OCI-LY1 (cell line): ENCODE data around the gene BICRAL.
"Not testable (repeated sequence)": the region's sequence is repeated elsewhere in the genome, so short reads cannot be mapped to it uniquely, and the experiment has no call there.

Experiments
- H2AFZ ChIP-seq: fragments of 200-600 bp; sonication (generic), shearing (Covaris generic); 2 replicates; pipeline ENCODE4 v1.6.0; 2014; ENCODE audit warnings: antibody characterized with exemption, mild to moderate bottlenecking, low read length
- H3F3A ChIP-seq: fragments of 200-600 bp; sonication (generic), shearing (Covaris generic); 2 replicates; pipeline ENCODE4 v1.6.0; 2014; ENCODE audit warnings: mild to moderate bottlenecking, antibody characterized with exemption, low read length, moderate library complexity; ENCODE audit not compliant: insufficient read depth
- H3K27ac ChIP-seq: fragments of 200-600 bp; sonication (generic); 2 replicates; pipeline ENCODE4 v1.5.1; 2014; ENCODE audit warnings: low read length, mixed run types, mild to moderate bottlenecking, low read depth; ENCODE audit not compliant: poor library complexity, severe bottlenecking
- H3K27me3 ChIP-seq: fragments of 200-600 bp; sonication (generic); 2 replicates; pipeline ENCODE4 v1.6.0; 2014; ENCODE audit warnings: antibody characterized with exemption, mild to moderate bottlenecking, low read length, moderate library complexity; ENCODE audit not compliant: insufficient read depth
- H3K36me3 ChIP-seq: fragments of 200-600 bp; sonication (generic); 2 replicates; pipeline ENCODE4 v1.6.1; 2014; ENCODE audit warnings: mild to moderate bottlenecking, antibody characterized with exemption, low read length, moderate library complexity, mixed read lengths; ENCODE audit not compliant: insufficient read depth
- H3K4me1 ChIP-seq: fragments of 200-600 bp; sonication (generic); 2 replicates; pipeline ENCODE4 v1.5.1; 2014; ENCODE audit warnings: mild to moderate bottlenecking, low read length, moderate library complexity; ENCODE audit not compliant: insufficient read depth, severe bottlenecking
- H3K4me2 ChIP-seq: fragments of 200-600 bp; sonication (generic), shearing (Covaris generic); 2 replicates; pipeline ENCODE4 v1.6.1; 2014; ENCODE audit warnings: low read length
- H3K4me3 ChIP-seq: fragments of 200-600 bp; sonication (generic); 2 replicates; pipeline ENCODE4 v1.5.1; 2014; ENCODE audit warnings: low read length, low read depth, mild to moderate bottlenecking, mixed read lengths; ENCODE audit not compliant: poor library complexity, severe bottlenecking
- H3K79me2 ChIP-seq: fragments of 200-600 bp; shearing (Covaris generic); 2 replicates; pipeline ENCODE4 v1.6.1; 2016; ENCODE audit warnings: mixed run types, low read length, mixed read lengths; ENCODE audit not compliant: insufficient read depth
- H3K9ac ChIP-seq: fragments of 200-600 bp; sonication (generic), shearing (Covaris generic); 2 replicates; pipeline ENCODE4 v1.6.1; 2014; ENCODE audit warnings: mild to moderate bottlenecking, low read length, mixed read lengths
- H3K9me2 ChIP-seq: fragments of 200-600 bp; sonication (generic), shearing (Covaris generic); 2 replicates; pipeline ENCODE4 v1.6.1; 2014; ENCODE audit warnings: low read depth, mild to moderate bottlenecking, low read length, mixed read lengths
- H3K9me3 ChIP-seq: fragments of 200-600 bp; shearing (Covaris generic); 2 replicates; pipeline ENCODE4 v1.6.1; 2014; ENCODE audit warnings: low read length, mixed read lengths
- H4K20me1 ChIP-seq: fragments of 200-600 bp; sonication (generic), shearing (Covaris generic); 2 replicates; pipeline ENCODE4 v1.6.0; 2016; ENCODE audit warnings: mild to moderate bottlenecking, low read length; ENCODE audit not compliant: insufficient read depth
- EZH2 ChIP-seq: fragments of 200-600 bp; sonication (generic), shearing (Covaris generic); IDR thresholded peaks from 2 replicates; pipeline ENCODE4 v1.8.0; 2017; ENCODE audit warnings: borderline replicate concordance, mixed run types, mild to moderate bottlenecking, antibody characterized with exemption, low read length, moderate library complexity, mixed read lengths
- TF ChIP-seq, protein P1 (sequence below): fragments of 200-600 bp; sonication (generic), shearing (Covaris generic); IDR thresholded peaks from 2 replicates; pipeline ENCODE4 v1.5.1; 2017; ENCODE audit warnings: mild to moderate bottlenecking, antibody characterized with exemption, low read length, moderate library complexity, mixed read lengths

The BICRAL gene

DNA sequence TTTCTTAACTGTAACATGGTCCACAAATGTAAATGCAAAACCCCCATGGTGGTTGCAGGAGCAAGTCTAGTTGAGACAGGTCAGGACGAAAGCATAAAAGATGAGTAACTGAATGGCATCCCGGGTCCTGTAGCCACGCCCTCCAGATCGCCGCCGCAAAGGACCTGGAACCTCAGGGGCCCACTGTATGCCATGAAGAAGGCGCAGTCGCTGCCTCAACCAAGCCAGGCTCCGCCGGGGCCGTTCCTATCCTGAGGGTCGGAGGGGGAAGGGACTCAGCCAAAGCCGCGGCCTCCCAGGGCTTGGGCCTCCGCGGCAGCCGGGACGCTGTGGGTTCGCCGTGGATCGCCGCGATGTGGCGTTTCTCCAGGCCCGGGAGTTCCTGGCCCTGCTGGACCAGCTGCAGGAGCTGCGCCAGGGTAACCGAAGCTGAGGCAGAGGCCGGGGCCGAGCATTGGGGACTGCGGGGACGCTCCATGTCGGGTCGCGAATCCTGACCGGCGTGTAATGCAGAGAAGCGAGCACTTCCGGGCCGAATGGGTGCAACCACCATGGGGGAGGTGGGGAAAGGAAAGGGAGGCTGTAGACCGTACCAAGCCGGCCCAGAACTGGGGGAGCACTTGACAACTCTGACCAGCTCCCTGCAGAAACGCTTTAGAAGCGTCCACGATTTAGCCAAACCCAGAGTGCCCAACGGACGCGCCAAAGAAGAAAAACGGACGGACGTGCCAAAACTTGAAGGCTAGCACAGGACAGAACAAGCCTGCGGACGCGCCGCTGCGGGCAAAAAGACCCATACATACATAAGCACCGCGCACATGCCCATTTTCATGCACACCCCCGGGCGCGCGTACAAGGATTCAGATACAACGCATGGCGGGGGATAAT is 108.7 kb downstream of the BICRAL start:
- Histone ChIP-seq H3K27me3 (no peaks in the 10 kb centered on the region), H4K20me1 (no peaks in the 10 kb centered on the region), H3K9ac (peak overlapping the region; percentile 84), H3K4me1 (peaks cover 48% of the 10 kb centered on the region), H3K9me3 (no peaks in the 10 kb centered on the region), H3K36me3 (peaks cover 21% of the 10 kb centered on the region), H3K79me2 (no peaks in the 10 kb centered on the region), H3K27ac (peak overlapping the region; percentile 75), H2AFZ (peak overlapping the region; percentile 29; the same call in 1 of the 2 replicates), H3F3A (peaks cover 6% of the 10 kb centered on the region; the same call in 1 of the 2 replicates), H3K9me2 (no peaks in the 10 kb centered on the region), H3K4me2 (peak overlapping the region; percentile 92), H3K4me3 (peak overlapping the region; percentile 77)
- no peak for TF ChIP-seq EZH2
- TF ChIP-seq, protein P1, sequence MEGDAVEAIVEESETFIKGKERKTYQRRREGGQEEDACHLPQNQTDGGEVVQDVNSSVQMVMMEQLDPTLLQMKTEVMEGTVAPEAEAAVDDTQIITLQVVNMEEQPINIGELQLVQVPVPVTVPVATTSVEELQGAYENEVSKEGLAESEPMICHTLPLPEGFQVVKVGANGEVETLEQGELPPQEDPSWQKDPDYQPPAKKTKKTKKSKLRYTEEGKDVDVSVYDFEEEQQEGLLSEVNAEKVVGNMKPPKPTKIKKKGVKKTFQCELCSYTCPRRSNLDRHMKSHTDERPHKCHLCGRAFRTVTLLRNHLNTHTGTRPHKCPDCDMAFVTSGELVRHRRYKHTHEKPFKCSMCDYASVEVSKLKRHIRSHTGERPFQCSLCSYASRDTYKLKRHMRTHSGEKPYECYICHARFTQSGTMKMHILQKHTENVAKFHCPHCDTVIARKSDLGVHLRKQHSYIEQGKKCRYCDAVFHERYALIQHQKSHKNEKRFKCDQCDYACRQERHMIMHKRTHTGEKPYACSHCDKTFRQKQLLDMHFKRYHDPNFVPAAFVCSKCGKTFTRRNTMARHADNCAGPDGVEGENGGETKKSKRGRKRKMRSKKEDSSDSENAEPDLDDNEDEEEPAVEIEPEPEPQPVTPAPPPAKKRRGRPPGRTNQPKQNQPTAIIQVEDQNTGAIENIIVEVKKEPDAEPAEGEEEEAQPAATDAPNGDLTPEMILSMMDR: no peak

DNA sequence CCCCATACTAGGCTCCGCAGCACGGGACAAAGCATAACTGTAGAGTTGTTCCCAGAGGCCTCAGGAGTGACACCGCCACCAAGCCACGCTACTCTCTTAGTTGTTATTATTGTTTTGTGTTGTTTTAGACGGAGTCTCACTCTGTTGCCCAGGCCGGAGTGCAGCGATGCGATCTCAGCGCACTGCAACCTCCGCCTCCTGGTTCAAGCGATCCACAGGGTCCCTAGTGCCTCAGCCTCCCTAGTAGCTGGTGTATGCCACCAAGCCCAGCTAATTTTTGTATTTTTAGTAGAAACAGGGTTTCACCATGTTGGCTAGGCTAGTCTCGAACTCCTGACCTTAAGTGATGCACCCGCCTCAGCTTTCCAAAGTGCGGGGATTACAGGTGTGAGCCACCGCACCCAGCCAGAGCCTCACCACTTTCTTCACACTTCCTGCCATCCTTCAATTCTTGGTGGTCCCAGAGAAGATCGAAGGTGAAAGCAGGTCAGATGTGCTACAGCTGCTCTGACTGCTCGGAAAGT is 109.4 kb downstream of the BICRAL start:
- TF ChIP-seq, protein P1: no peak
- TF ChIP-seq EZH2: no peak
- peaks cover 48% of the 10 kb centered on the region for H3K4me1 ChIP-seq
- H3K27me3 ChIP-seq: no peaks in the 10 kb centered on the region
- peak overlapping the region; percentile 29; the same call in 1 of the 2 replicates for H2AFZ ChIP-seq
- H3K27ac ChIP-seq: peak overlapping the region; percentile 75
- H3F3A ChIP-seq: peaks cover 6% of the 10 kb centered on the region; the same call in 1 of the 2 replicates
- peak overlapping the region; percentile 77 for H3K4me3 ChIP-seq
- no peaks in the 10 kb centered on the region for H3K9me3 ChIP-seq
- H4K20me1 ChIP-seq: no peaks in the 10 kb centered on the region
- H3K79me2 ChIP-seq: no peaks in the 10 kb centered on the region
- peak overlapping the region; percentile 92 for H3K4me2 ChIP-seq
- peaks cover 14% of the 10 kb centered on the region; the same call in 1 of the 2 replicates for H3K36me3 ChIP-seq
- no peaks in the 10 kb centered on the region for H3K9me2 ChIP-seq
- H3K9ac ChIP-seq: peak overlapping the region; percentile 84

DNA sequence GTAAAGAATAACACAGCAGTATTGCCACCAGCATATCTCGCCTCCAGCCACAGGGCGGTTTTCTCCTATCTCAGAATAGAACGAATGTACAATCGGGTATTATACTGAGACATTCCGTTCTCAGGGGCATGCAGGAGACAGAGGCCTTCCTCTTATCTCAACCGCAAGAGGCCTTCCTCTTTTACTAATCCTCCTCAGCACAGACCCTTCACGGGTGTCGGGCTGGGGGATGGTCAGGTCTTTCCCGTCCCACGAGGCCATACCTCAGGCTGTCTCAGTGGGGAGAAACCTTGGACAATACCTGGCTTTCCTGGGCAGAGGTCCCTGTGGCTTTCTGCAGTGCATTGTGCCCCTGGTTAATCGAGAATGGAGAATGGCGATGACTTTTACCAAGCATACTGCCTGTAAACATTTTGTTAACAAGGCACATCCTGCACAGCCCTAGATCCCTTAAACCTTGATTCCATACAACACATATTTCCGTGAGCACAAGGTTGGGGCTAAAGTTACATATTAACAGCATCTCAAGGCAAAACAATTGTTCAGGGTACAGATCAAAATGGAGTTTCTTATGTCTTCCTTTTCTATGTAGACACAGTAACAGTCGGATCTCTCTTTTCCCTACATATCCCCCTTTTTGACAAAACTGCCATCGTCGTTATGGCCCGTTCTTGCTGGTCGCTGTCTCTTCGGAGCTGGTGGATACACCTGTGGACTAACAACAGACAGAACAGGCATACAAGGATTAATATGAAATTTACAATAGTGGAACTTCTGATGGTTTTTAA is 112.4 kb downstream of the BICRAL start:
- H3K27me3 ChIP-seq, H3K9me3 ChIP-seq, H3K4me3 ChIP-seq, H3F3A ChIP-seq, H3K79me2 ChIP-seq, H2AFZ ChIP-seq, H4K20me1 ChIP-seq, H3K9me2 ChIP-seq, H3K36me3 ChIP-seq: not testable (repeated sequence)
- peak overlapping the region; percentile 18; the same call in 1 of the 2 replicates for H3K4me2 ChIP-seq
- peaks cover 45% of the 10 kb centered on the region for H3K4me1 ChIP-seq
- H3K27ac ChIP-seq: peak overlapping the region; percentile 81
- H3K9ac ChIP-seq: peak overlapping the region; percentile 5; the same call in 1 of the 2 replicates
